ENCODE results near the gene PIGM.

GRCh38 chr1:159992161-159992560 is 39.6 kb downstream of the PIGM start:
- no peak for TF ChIP-seq POLR2A (IDR thresholded peaks at IDR 0.05)
- TF ChIP-seq CTCF (IDR thresholded peaks at IDR 0.05) = no peak
- no peak for TF ChIP-seq EP300 (IDR thresholded peaks at IDR 0.05)
